H1 (cell line): Measurements from ENCODE around the gene MSI2. TPM values are rescaled to one million over a fixed set of nuclear protein-coding genes. Genes with fewer than 3 reads are reported as not detected.

ENCODE experiments used
- BACH1 ChIP-seq: IDR thresholded peaks from 2 replicates; pipeline ENCODE4 v1.6.1; 2012; ENCODE audit warnings: low read length, improper control_type of control experiment
- CHD7 ChIP-seq: fragments of 300-600 bp; sonication (generic); IDR thresholded peaks from 2 replicates; pipeline ENCODE4 v1.7.1; 2012; ENCODE audit warnings: low read length, moderate library complexity, mild to moderate bottlenecking, inconsistent platforms; ENCODE audit not compliant: insufficient replicate concordance
- EGR1 ChIP-seq: IDR thresholded peaks from 2 replicates; pipeline ENCODE4 v1.6.1; 2011; ENCODE audit warnings: low read depth, low read length, borderline replicate concordance
- SIN3A ChIP-seq, 2 experiments: IDR thresholded peaks in 1 of 2; conservative IDR thresholded peaks in 1 of 2; 2 replicates each; pipeline ENCODE4 v1.6.1; 2011 to 2012; ENCODE audit warnings: low read length in 2 of 2, improper control_type of control experiment in 1 of 2, low read depth in 1 of 2, mild to moderate bottlenecking in 1 of 2
- SP1 ChIP-seq: IDR thresholded peaks from 2 replicates; pipeline ENCODE4 v1.6.1; 2011; ENCODE audit warnings: low read depth, low read length
- TAF1 ChIP-seq: IDR thresholded peaks from 2 replicates; pipeline ENCODE4 v1.6.1; 2011; ENCODE audit warnings: mild to moderate bottlenecking, low read depth, low read length
- TAF7 ChIP-seq: optimal IDR thresholded peaks from 2 replicates; pipeline ENCODE3; 2011; ENCODE audit warnings: low read depth, mild to moderate bottlenecking, inconsistent platforms, low read length, moderate library complexity, borderline replicate concordance
- polyA plus RNA-seq, 7 experiments: library from polyadenylated mRNA; depleted of rRNA in 3 of 7; stranded (reverse) in 5 of 7; unstranded in 2 of 7; fragments of >200 nt in 5 of 7; fragments of 200-250 nt in 2 of 7; gene quantifications; 1 replicate in 5 of 7; 2 replicates in 1 of 7; 4 replicates in 1 of 7; pipeline versions ENCODE4 v1.2.1 to v1.2.3, GENCODE V29; 2011 to 2013; ENCODE audit warnings: missing spikeins in 2 of 7, mixed read lengths in 2 of 7
- total RNA-seq: library from RNA; stranded (reverse); fragmentation: NEBNext Ultra II Directional; extraction: Animal tissue kit (Norgen Biotek cat#: 25700); gene quantifications from 2 replicates; pipeline ENCODE4 v1.2.1, GENCODE V29; 2021

MSI2 gene
- total and polyA plus RNA-seq, 2 of the 8 experiments (the other 6 are each of a cell fraction or from before 2014, with no cell fraction given), result 36.7 to 80.6 TPM

- TF ChIP-seq CHD7 (no peak), SP1 (no peak), TAF1 (no peak), EGR1 (no peak), SIN3A (conservative IDR thresholded peaks at IDR 0.05 in 1 of 2, IDR thresholded peaks at IDR 0.05 in 1 of 2; ENCODE audit: low read depth in 1 of 2, low read length in 2 of 2) (no peak), TAF7 (no peak), BACH1 (no peak)
Observed at GRCh38 chr17:57206928-57207327, 49.4 kb upstream of the MSI2 start (continued).
